Measurements from ENCODE around the gene IL10. TPM values are rescaled to one million over a fixed set of nuclear protein-coding genes. Genes with fewer than 3 reads are reported as not detected.
A peak's percentile ranks its signal among the peaks of the same experiment; 100 is the strongest.
"Not testable (repeated sequence)": the region's sequence is repeated elsewhere in the genome, so short reads cannot be mapped to it uniquely, and the experiment has no call there.

The IL10 gene
- total and polyA plus RNA-seq, 7 experiments from 2014 or later, result 0.19 to 2.7 (median 0.69) TPM; not detected in 3

DNA sequence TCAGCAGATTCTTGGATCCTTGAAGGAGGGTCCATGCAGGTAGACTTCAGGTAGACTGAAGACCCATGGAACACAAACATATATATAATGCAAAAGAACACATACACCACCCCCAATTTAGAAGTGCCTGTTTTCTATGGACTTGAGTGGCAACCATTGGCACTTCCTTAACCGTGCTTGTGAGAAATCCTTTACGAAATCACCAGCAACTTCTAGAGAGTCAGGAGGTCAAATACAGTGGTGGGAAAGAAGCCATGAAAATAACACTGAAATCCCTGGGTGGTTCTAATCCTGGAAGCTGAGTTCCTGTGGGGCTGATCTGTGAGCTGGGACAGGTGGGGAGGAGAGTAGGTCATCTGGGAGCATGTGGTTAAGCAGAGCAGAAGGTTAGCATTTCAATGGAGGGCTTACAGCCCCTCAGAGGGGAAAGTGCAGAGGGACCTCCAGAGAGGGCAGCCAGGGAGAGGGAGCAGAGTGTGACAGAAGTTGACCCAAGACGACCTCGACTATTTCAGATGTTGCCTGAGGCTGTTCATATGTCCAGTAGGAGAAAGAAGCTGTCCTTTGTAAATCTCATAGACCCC lies 13.0 kb upstream of the IL10 start:
- CTCF ChIA-PET, result interaction anchor here (0.7 to 2.1 kb wide), 4 partner anchors 10 to 18 kb away, joined by 3 to 4 read pairs (median 4); no protein-coding TSS in a partner anchor
- intact Hi-C loops (cut with micrococcal nuclease), result no loop called here
- no peaks in the 10 kb centered on the region for H3K36me3 ChIP-seq (ENCODE audit: control insufficient read depth in 2 of 3, insufficient read depth in 3 of 3, low read length in 3 of 3)
- no peaks in the 10 kb centered on the region for H3K27me3 ChIP-seq (ENCODE audit: control insufficient read depth in 2 of 2, insufficient read depth in 2 of 2, low read length in 2 of 2)
- peaks cover 44 to 52% of the 10 kb centered on the region in 2 donors for H3K4me1 ChIP-seq (ENCODE audit: control insufficient read depth in 2 of 2, insufficient read depth in 2 of 2, low read length in 2 of 2)
- POLR2A ChIA-PET, result interaction anchor here (0.8 to 7.9 kb wide), 5 partner anchors 9 to 30 kb away, joined by 3 to 103 read pairs (median 4); partner anchors contain the start of genes IL10 and IL19
- no peak overlapping the region for H3K4me3 ChIP-seq (ENCODE audit: low read length)
- H3K9me3 ChIP-seq (ENCODE audit: control insufficient read depth in 2 of 3, low read length in 3 of 3), result no peaks in the 10 kb centered on the region
- DNase-seq (no peak), ATAC-seq (no peak)
- Mint-ChIP-seq H3K4me1 (peaks cover 40 to 67% (median 66%) of the 10 kb centered on the region in 7 donors), H3K27me3 (peaks cover 0 to 49% (median 0%) of the 10 kb centered on the region in 5 donors), H3K4me3 (peak overlapping the region in 2 of 10 donors; percentile 8 to 84), H3K9me3 (no peaks in the 10 kb centered on the region), H3K36me3 (peaks cover 0 to 17% (median 0%) of the 10 kb centered on the region in 5 donors), H3K27ac (peak overlapping the region in 6 of 9 donors; percentile 23 to 91 (median 60))
- no peak overlapping the region for H3K27ac ChIP-seq (ENCODE audit: low read depth, low read length)

DNA sequence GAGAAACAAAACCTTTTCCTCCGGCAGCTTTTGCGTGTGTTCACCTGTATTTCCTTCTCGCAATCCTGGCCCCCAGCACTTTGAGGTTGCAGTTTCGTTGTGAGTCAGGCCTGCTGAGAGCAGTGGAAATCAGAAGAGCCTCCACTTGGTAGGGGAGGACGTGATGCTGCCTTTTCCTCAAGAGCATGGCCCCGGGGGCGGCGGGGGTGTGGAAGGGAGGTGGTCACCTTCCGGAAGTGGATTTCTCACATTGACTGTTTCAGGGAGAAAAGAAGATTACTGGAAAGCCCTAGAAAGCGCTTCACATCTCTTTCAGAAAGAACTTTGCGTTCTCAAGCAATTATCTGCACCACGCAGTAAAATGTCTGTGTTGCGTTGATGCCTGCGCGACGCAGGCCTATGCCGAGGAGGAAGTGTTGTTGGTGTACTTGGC lies 12.2 kb upstream of the IL10 start:
- Histone ChIP-seq H3K36me3 (ENCODE audit: control insufficient read depth in 2 of 3, insufficient read depth in 3 of 3, low read length in 3 of 3) (no peaks in the 10 kb centered on the region), H3K27ac (ENCODE audit: low read depth, low read length) (peak overlapping the region; percentile 24), H3K4me3 (ENCODE audit: low read length) (no peak overlapping the region), H3K4me1 (ENCODE audit: control insufficient read depth in 2 of 2, insufficient read depth in 2 of 2, low read length in 2 of 2) (peaks cover 44 to 52% of the 10 kb centered on the region in 2 donors), H3K27me3 (ENCODE audit: control insufficient read depth in 2 of 2, insufficient read depth in 2 of 2, low read length in 2 of 2) (no peaks in the 10 kb centered on the region), H3K9me3 (ENCODE audit: control insufficient read depth in 2 of 3, low read length in 3 of 3) (no peaks in the 10 kb centered on the region)
- H3K4me1 Mint-ChIP-seq, result peaks cover 40 to 67% (median 62%) of the 10 kb centered on the region in 7 donors
- H3K27ac Mint-ChIP-seq, result peak overlapping the region; percentile 77 to 95 (median 90)
- CTCF ChIA-PET, result interaction anchor here (1.2 to 2.1 kb wide), 2 partner anchors 19 to 58 kb away, joined by 3 to 4 read pairs; no protein-coding TSS in a partner anchor
- DNase-seq (peak in 8 of 9 donors; percentile 34 to 90 (median 62)), ATAC-seq (peak; percentile 87)
- peak overlapping the region in 9 of 10 donors; percentile 63 to 84 (median 70) for H3K4me3 Mint-ChIP-seq
- peaks cover 0 to 17% (median 0%) of the 10 kb centered on the region in 5 donors for H3K36me3 Mint-ChIP-seq
- POLR2A ChIA-PET, result interaction anchor here (0.6 to 7.9 kb wide), 7 partner anchors 11 to 138 kb away, joined by 3 to 103 read pairs (median 4); partner anchors contain the start of genes FCMR, IL10 and IL19
- no peaks in the 10 kb centered on the region for H3K9me3 Mint-ChIP-seq
- peaks cover 0 to 42% (median 0%) of the 10 kb centered on the region in 5 donors for H3K27me3 Mint-ChIP-seq
- intact Hi-C loops (cut with micrococcal nuclease), result loop anchor here (1.0 kb wide), 8 partner anchors 13 to 50 kb away; no protein-coding TSS in a partner anchor

DNA sequence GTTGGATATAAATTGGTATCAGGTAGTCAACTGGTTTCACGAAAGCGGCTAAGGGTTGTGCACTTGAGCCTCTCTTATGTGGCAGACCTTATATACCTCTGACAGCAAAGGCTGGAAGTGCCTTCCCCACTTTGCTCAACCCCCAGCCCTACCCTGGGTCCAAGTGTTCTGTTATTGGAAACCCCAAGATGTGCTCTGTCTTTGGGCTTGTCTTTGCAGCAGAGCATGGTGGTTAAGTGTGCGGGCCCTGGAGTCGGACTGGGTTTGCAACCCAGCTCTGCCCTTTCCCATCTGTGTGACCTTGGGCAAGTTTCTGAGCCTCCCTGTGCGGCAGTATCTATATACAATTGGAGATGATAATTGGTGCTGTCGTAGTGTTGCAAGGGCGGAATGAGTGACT lies 11.2 kb upstream of the IL10 start:
- no peaks in the 10 kb centered on the region for H3K36me3 ChIP-seq (ENCODE audit: control insufficient read depth in 2 of 3, insufficient read depth in 3 of 3, low read length in 3 of 3)
- peaks cover 0 to 33% (median 0%) of the 10 kb centered on the region in 5 donors for H3K27me3 Mint-ChIP-seq
- H3K9me3 Mint-ChIP-seq, result no peaks in the 10 kb centered on the region
- ATAC-seq, result no peak
- H3K27ac Mint-ChIP-seq, result peak overlapping the region in 5 of 9 donors; percentile 63 to 91 (median 79)
- no peak for DNase-seq
- no peak overlapping the region for H3K4me3 Mint-ChIP-seq
- ChIA-PET CTCF (interaction anchor here (1.1 to 1.4 kb wide), 3 partner anchors 26 to 152 kb away, joined by 3 read pairs; no protein-coding TSS in a partner anchor), POLR2A (interaction anchor here (0.7 to 7.9 kb wide), 5 partner anchors 12 to 25 kb away, joined by 4 to 103 read pairs (median 5); partner anchors contain the start of genes IL10 and IL19)
- intact Hi-C loops (cut with micrococcal nuclease), result loop anchor here in 1 of 2 donors (1.0 kb wide), 1 partner anchor 8 kb away; no protein-coding TSS in a partner anchor
- no peaks in the 10 kb centered on the region for H3K9me3 ChIP-seq (ENCODE audit: control insufficient read depth in 2 of 3, low read length in 3 of 3)
- no peak overlapping the region for H3K4me3 ChIP-seq (ENCODE audit: low read length)
- H3K36me3 Mint-ChIP-seq, result peaks cover 0 to 17% (median 0%) of the 10 kb centered on the region in 5 donors
- H3K4me1 Mint-ChIP-seq, result peaks cover 40 to 64% (median 62%) of the 10 kb centered on the region in 7 donors
- peaks cover 44 to 52% of the 10 kb centered on the region in 2 donors for H3K4me1 ChIP-seq (ENCODE audit: control insufficient read depth in 2 of 2, insufficient read depth in 2 of 2, low read length in 2 of 2)
- H3K27ac ChIP-seq (ENCODE audit: low read depth, low read length), result no peak overlapping the region
- no peaks in the 10 kb centered on the region for H3K27me3 ChIP-seq (ENCODE audit: control insufficient read depth in 2 of 2, insufficient read depth in 2 of 2, low read length in 2 of 2)

DNA sequence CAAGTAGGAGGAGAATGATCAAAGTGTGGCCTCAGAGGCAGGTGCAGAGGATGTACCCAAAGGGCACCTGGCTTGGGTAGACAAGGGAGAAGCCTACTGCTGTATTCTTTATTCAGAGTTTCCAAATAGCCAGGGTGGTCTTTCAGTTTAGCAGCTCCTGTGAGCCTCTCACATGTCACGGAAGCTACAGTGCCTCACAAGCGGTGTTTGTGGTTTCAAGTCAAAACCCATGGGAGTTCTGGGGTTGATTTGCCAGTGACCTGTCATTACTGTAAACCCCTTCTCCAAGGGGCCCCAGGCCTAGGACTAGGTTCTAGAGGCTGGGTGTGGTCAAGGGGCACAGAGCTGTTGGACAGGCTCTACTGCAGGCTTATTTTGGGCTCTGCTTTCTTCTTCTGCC lies 10.2 kb upstream of the IL10 start:
- H3K27ac ChIP-seq (ENCODE audit: low read depth, low read length), result no peak overlapping the region
- H3K4me1 Mint-ChIP-seq, result peaks cover 33 to 55% (median 53%) of the 10 kb centered on the region in 7 donors
- no peak overlapping the region for H3K4me3 ChIP-seq (ENCODE audit: low read length)
- H3K27me3 Mint-ChIP-seq, result peaks cover 0 to 32% (median 0%) of the 10 kb centered on the region in 5 donors
- POLR2A ChIA-PET, result interaction anchor here (1.0 to 7.9 kb wide), 3 partner anchors 13 to 127 kb away, joined by 5 to 103 read pairs (median 7); partner anchors contain the start of genes IL10 and IL19
- H3K36me3 Mint-ChIP-seq, result peaks cover 0 to 17% (median 0%) of the 10 kb centered on the region in 5 donors
- intact Hi-C loops (cut with micrococcal nuclease), result no loop called here
- CTCF ChIA-PET, result interaction anchor here (1.4 kb wide), 1 partner anchor 27 kb away, joined by 3 read pairs; no protein-coding TSS in a partner anchor
- DNase-seq, result no peak
- H3K4me1 ChIP-seq (ENCODE audit: control insufficient read depth in 2 of 2, insufficient read depth in 2 of 2, low read length in 2 of 2), result peaks cover 39 to 52% of the 10 kb centered on the region in 2 donors
- no peaks in the 10 kb centered on the region for H3K27me3 ChIP-seq (ENCODE audit: control insufficient read depth in 2 of 2, insufficient read depth in 2 of 2, low read length in 2 of 2)
- H3K27ac Mint-ChIP-seq, result peak overlapping the region in 4 of 9 donors; percentile 2 to 71 (median 47)
- no peaks in the 10 kb centered on the region for H3K9me3 ChIP-seq (ENCODE audit: control insufficient read depth in 2 of 3, low read length in 3 of 3)
- ATAC-seq, result no peak
- no peaks in the 10 kb centered on the region for H3K9me3 Mint-ChIP-seq
- H3K36me3 ChIP-seq (ENCODE audit: control insufficient read depth in 2 of 3, insufficient read depth in 3 of 3, low read length in 3 of 3), result no peaks in the 10 kb centered on the region
- peak overlapping the region in 5 of 10 donors; percentile 1 to 32 (median 3) for H3K4me3 Mint-ChIP-seq

DNA sequence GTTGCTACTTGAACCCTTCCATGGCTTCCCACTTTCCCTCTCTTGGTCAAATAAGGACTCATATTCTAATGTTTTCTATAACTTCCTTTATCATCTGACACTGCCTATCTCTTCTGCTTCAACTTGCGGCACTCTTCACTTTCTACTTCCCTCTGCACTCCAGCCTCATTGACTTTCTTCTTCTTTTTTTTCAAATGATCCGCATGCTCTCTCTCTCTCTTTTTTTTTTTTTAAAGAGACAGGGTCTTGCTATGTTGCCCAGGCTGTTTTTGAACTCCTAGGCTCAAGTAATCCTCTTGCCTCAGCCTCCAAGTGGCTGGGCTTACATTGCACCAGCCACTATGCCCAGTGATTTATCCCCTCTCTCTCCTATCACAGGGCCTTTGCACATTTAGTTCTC lies 7.3 kb upstream of the IL10 start:
- POLR2A ChIA-PET, result no interaction called here
- peaks cover 26 to 27% of the 10 kb centered on the region in 2 donors for H3K4me1 ChIP-seq (ENCODE audit: control insufficient read depth in 2 of 2, insufficient read depth in 2 of 2, low read length in 2 of 2)

DNA sequence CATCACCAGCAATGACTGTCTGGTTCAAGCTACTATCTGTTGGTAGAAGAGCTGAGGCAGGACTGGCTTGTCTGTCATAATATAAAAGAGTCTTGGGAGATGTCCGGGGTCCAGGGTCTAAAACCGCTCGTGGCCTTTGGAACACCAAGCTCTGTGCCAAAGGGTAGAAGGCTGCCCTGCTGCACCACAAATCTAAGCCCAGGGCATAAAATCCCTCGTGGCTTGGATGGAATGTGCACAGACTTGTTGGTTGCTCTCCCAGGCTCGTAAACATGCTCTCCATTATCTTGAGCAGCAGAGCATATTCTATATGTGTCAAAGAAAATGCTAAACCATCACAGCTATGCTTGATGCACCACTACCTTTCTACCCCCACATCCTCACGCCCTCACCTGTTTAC lies 6.6 kb upstream of the IL10 start:
- intact Hi-C loops (cut with micrococcal nuclease), result not testable (repeated sequence)

More for the DNA sequence above, 7.3 kb upstream of the IL10 start:
- H3K4me3 Mint-ChIP-seq, result no peak overlapping the region
- CTCF ChIA-PET, result no interaction called here
- no peaks in the 10 kb centered on the region for H3K27me3 ChIP-seq (ENCODE audit: control insufficient read depth in 2 of 2, insufficient read depth in 2 of 2, low read length in 2 of 2)
- no peak overlapping the region for H3K27ac Mint-ChIP-seq
- ATAC-seq, result peak; percentile 31
- intact Hi-C loops (cut with micrococcal nuclease), result no loop called here
- no peak for DNase-seq
- H3K9me3 Mint-ChIP-seq, result no peaks in the 10 kb centered on the region
- H3K27me3 Mint-ChIP-seq, result peaks cover 0 to 30% (median 0%) of the 10 kb centered on the region in 5 donors
- H3K36me3 ChIP-seq (ENCODE audit: control insufficient read depth in 2 of 3, insufficient read depth in 3 of 3, low read length in 3 of 3), result no peaks in the 10 kb centered on the region
- peaks cover 0 to 2% (median 0%) of the 10 kb centered on the region in 5 donors for H3K36me3 Mint-ChIP-seq
- H3K4me3 ChIP-seq (ENCODE audit: low read length), result no peak overlapping the region
- no peaks in the 10 kb centered on the region for H3K9me3 ChIP-seq (ENCODE audit: control insufficient read depth in 2 of 3, low read length in 3 of 3)
- H3K27ac ChIP-seq (ENCODE audit: low read depth, low read length), result no peak overlapping the region
- H3K4me1 Mint-ChIP-seq, result peaks cover 12 to 34% (median 30%) of the 10 kb centered on the region in 7 donors

More for the DNA sequence above, 6.6 kb upstream of the IL10 start:
- H3K4me3 Mint-ChIP-seq; POLR2A ChIA-PET; CTCF ChIA-PET; ATAC-seq; H3K27ac Mint-ChIP-seq; H3K9me3 ChIP-seq (ENCODE audit: control insufficient read depth in 2 of 3, low read length in 3 of 3); H3K27me3 ChIP-seq (ENCODE audit: control insufficient read depth in 2 of 2, insufficient read depth in 2 of 2, low read length in 2 of 2); H3K9me3 Mint-ChIP-seq; H3K36me3 Mint-ChIP-seq; H3K36me3 ChIP-seq (ENCODE audit: control insufficient read depth in 2 of 3, insufficient read depth in 3 of 3, low read length in 3 of 3); H3K27ac ChIP-seq (ENCODE audit: low read depth, low read length); DNase-seq; H3K4me3 ChIP-seq (ENCODE audit: low read length): not testable (repeated sequence)
- peaks cover 5 to 33% (median 22%) of the 10 kb centered on the region in 7 donors for H3K4me1 Mint-ChIP-seq
- H3K4me1 ChIP-seq (ENCODE audit: control insufficient read depth in 2 of 2, insufficient read depth in 2 of 2, low read length in 2 of 2), result peaks cover 19 to 20% of the 10 kb centered on the region in 2 donors
- H3K27me3 Mint-ChIP-seq, result peaks cover 0 to 32% (median 0%) of the 10 kb centered on the region in 5 donors

Data from naive thymus-derived CD4-positive, alpha-beta T cell (primary cell).